A673 (cell line): ENCODE results near the gene PDE4B. TPM values are rescaled to one million over a fixed set of nuclear protein-coding genes. Genes with fewer than 3 reads are reported as not detected.

ENCODE experiments used
- BruUV-seq: library from RNA; stranded (reverse); fragments of 400-500 nt; replicated peaks from 2 replicates; lab custom pipeline; 2021; lab: Mats Ljungman, UMichigan
- CTCF ChIA-PET: fragments of 300-600 bp; sonication (Branson Sonifier 250); formaldehyde crosslinking; loops from one replicate; lab custom pipeline; 2022; ENCODE audit warnings: antibody characterized with exemption; lab: Charles Lee
- POLR2A ChIA-PET: fragments of 300-600 bp; sonication (Branson Sonifier 250); formaldehyde crosslinking; loops from one replicate; lab custom pipeline; 2022; ENCODE audit warnings: antibody characterized with exemption; ENCODE audit not compliant: low non-redundant PET; lab: Charles Lee
- DNase-seq: peaks from one replicate; pipeline ENCODE4 v3.0.0-alpha.2; 2015; ENCODE audit warnings: low spot score
- H3K27ac ChIP-seq: fragments of 200-600 bp; sonication (generic); 2 replicates; pipeline ENCODE4 v1.5.1; 2016; ENCODE audit warnings: mixed run types, low read depth, mild to moderate bottlenecking, mixed read lengths, antibody characterized with exemption, low read length; ENCODE audit not compliant: poor library complexity, severe bottlenecking
- H3K27me3 ChIP-seq: fragments of 200-600 bp; sonication (generic); replicated peaks from 2 replicates; pipeline ENCODE4 v1.6.1; 2017; ENCODE audit warnings: mixed run types, low read depth, mild to moderate bottlenecking, mixed read lengths, antibody characterized with exemption, low read length; ENCODE audit not compliant: insufficient read depth, poor library complexity
- H3K36me3 ChIP-seq: fragments of 200-600 bp; sonication (generic); 2 replicates; pipeline ENCODE4 v1.6.1; 2016; ENCODE audit warnings: mixed run types, mild to moderate bottlenecking, mixed read lengths, antibody characterized with exemption, low read length; ENCODE audit not compliant: insufficient read depth, poor library complexity, severe bottlenecking
- H3K4me1 ChIP-seq: fragments of 200-600 bp; sonication (generic); 2 replicates; pipeline ENCODE4 v1.6.1; 2017; ENCODE audit warnings: mixed run types, mild to moderate bottlenecking, mixed read lengths, antibody characterized with exemption, low read length; ENCODE audit not compliant: insufficient read depth, poor library complexity, severe bottlenecking
- H3K4me3 ChIP-seq: fragments of 200-600 bp; sonication (generic); 2 replicates; pipeline ENCODE4 v1.5.1; 2016; ENCODE audit warnings: low read depth, mixed run types, mild to moderate bottlenecking, mixed read lengths, low read length; ENCODE audit not compliant: poor library complexity, severe bottlenecking
- H3K9me3 ChIP-seq: fragments of 200-600 bp; sonication (generic); 2 replicates; pipeline ENCODE4 v1.6.1; 2016; ENCODE audit warnings: mixed run types, low read depth, mild to moderate bottlenecking, mixed read lengths, antibody characterized with exemption, low read length; ENCODE audit not compliant: poor library complexity, severe bottlenecking
- EZH2 ChIP-seq: fragments of 200-600 bp; sonication (generic); IDR thresholded peaks from 2 replicates; pipeline ENCODE4 v1.6.1; 2017; ENCODE audit warnings: borderline replicate concordance, low read depth, mild to moderate bottlenecking, mixed read lengths, antibody characterized with exemption, low read length; ENCODE audit not compliant: poor library complexity, severe bottlenecking
- intact Hi-C: fragments of 100-400 bp; cut with micrococcal nuclease; formaldehyde crosslinking; loops from one replicate; pipeline ENCODE4 v1.10.0; 2022; ENCODE audit not compliant: unreplicated experiment
- total RNA-seq: library from RNA; stranded (reverse); gene quantifications from 2 replicates; pipeline ENCODE4 v1.2.3, GENCODE V29; 2021
- TF ChIP-seq, protein P1 (sequence below): fragments of 300-800, 200-600 bp; sonication (generic); conservative IDR thresholded peaks from 2 replicates; pipeline ENCODE4 v1.5.1; 2017; ENCODE audit warnings: low read depth, mild to moderate bottlenecking, antibody characterized with exemption, low read length, moderate library complexity, mixed read lengths

The PDE4B gene
- total RNA-seq, 1 experiment from 2014 or later, result 20.0 TPM

DNA sequence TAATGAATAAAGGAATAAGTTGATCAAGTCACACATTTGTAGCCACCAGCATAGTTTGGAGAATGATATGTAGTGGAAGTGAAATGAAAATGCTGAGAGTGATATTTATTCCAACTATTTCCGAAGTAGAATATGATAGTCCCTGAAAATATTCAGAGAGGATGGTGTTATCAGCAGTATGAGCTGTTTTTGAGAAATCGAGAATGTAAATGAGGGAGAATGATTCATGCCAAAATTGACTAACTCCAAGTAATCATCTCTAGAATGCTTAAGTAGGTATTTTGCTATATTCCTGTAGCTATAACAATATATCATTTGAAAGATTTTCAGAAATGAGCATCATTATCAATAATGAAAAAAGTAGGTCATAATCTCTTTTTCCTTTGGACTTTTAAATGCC is 178.9 kb downstream of the PDE4B start:
- Histone ChIP-seq H3K27me3 (no peaks in the 10 kb centered on the region), H3K36me3 (no peaks in the 10 kb centered on the region), H3K4me1 (no peaks in the 10 kb centered on the region), H3K9me3 (peaks cover 10% of the 10 kb centered on the region), H3K27ac (no peak overlapping the region), H3K4me3 (no peak overlapping the region)
- intact Hi-C loops, result no loop called here
- BruUV-seq, result no TSS peak
- ChIA-PET POLR2A (no interaction called here), CTCF (interaction anchor here (0.5 kb wide), 1 partner anchor 21 kb away, joined by 3 read pairs; no protein-coding TSS in a partner anchor)
- no peak for DNase-seq
- TF ChIP-seq, protein P1, sequence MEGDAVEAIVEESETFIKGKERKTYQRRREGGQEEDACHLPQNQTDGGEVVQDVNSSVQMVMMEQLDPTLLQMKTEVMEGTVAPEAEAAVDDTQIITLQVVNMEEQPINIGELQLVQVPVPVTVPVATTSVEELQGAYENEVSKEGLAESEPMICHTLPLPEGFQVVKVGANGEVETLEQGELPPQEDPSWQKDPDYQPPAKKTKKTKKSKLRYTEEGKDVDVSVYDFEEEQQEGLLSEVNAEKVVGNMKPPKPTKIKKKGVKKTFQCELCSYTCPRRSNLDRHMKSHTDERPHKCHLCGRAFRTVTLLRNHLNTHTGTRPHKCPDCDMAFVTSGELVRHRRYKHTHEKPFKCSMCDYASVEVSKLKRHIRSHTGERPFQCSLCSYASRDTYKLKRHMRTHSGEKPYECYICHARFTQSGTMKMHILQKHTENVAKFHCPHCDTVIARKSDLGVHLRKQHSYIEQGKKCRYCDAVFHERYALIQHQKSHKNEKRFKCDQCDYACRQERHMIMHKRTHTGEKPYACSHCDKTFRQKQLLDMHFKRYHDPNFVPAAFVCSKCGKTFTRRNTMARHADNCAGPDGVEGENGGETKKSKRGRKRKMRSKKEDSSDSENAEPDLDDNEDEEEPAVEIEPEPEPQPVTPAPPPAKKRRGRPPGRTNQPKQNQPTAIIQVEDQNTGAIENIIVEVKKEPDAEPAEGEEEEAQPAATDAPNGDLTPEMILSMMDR, result no peak
- no peak for TF ChIP-seq EZH2

- TF ChIP-seq, protein P1, result no peak
- TF ChIP-seq EZH2, result no peak
- no peaks in the 10 kb centered on the region for H3K4me1 ChIP-seq
- H3K36me3 ChIP-seq, result no peaks in the 10 kb centered on the region
- BruUV-seq, result no TSS peak
- no peak for DNase-seq
- ChIA-PET POLR2A (no interaction called here), CTCF (no interaction called here)
- intact Hi-C loops, result no loop called here
- peaks cover 10% of the 10 kb centered on the region for H3K9me3 ChIP-seq
- no peak overlapping the region for H3K27ac ChIP-seq
- H3K27me3 ChIP-seq, result no peaks in the 10 kb centered on the region
- no peak overlapping the region for H3K4me3 ChIP-seq
These were observed 183.0 kb downstream of the PDE4B start for GRCh38 chr1:65975708-65976107.

- DNase-seq, result no peak
- Histone ChIP-seq H3K36me3 (no peaks in the 10 kb centered on the region), H3K4me1 (no peaks in the 10 kb centered on the region), H3K27me3 (no peaks in the 10 kb centered on the region), H3K27ac (no peak overlapping the region), H3K9me3 (peaks cover 10% of the 10 kb centered on the region), H3K4me3 (no peak overlapping the region)
- ChIA-PET CTCF (no interaction called here), POLR2A (no interaction called here)
- TF ChIP-seq, protein P1, result no peak
- no peak for TF ChIP-seq EZH2
- intact Hi-C loops, result no loop called here
- BruUV-seq, result no TSS peak
These were observed 186.7 kb downstream of the PDE4B start for GRCh38 chr1:65979136-65980044.
